GM12865 (cell line): ENCODE data around the gene KCNIP4.

Experiments used
- DNase-seq: peaks from one replicate; pipeline ENCODE4 v3.0.0; 2010; ENCODE audit warnings: low read depth
- H3K4me3 ChIP-seq: 2 replicates; pipeline ENCODE4 v1.5.1; 2011; ENCODE audit warnings: mild to moderate bottlenecking, low read depth, low read length, control low read depth
- TF ChIP-seq, protein P1 (sequence below): IDR thresholded peaks from 2 replicates; pipeline ENCODE4 v1.5.1; 2011; ENCODE audit warnings: low read length, control low read depth, low read depth, inconsistent platforms; ENCODE audit not compliant: insufficient read depth; ENCODE audit errors: missing control alignments

The KCNIP4 gene

GRCh38 chr4:21117541-21118180 lies 830.9 kb downstream of the KCNIP4 start:
- TF ChIP-seq, protein P1, sequence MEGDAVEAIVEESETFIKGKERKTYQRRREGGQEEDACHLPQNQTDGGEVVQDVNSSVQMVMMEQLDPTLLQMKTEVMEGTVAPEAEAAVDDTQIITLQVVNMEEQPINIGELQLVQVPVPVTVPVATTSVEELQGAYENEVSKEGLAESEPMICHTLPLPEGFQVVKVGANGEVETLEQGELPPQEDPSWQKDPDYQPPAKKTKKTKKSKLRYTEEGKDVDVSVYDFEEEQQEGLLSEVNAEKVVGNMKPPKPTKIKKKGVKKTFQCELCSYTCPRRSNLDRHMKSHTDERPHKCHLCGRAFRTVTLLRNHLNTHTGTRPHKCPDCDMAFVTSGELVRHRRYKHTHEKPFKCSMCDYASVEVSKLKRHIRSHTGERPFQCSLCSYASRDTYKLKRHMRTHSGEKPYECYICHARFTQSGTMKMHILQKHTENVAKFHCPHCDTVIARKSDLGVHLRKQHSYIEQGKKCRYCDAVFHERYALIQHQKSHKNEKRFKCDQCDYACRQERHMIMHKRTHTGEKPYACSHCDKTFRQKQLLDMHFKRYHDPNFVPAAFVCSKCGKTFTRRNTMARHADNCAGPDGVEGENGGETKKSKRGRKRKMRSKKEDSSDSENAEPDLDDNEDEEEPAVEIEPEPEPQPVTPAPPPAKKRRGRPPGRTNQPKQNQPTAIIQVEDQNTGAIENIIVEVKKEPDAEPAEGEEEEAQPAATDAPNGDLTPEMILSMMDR: no peak
- DNase-seq: no peak

DNA sequence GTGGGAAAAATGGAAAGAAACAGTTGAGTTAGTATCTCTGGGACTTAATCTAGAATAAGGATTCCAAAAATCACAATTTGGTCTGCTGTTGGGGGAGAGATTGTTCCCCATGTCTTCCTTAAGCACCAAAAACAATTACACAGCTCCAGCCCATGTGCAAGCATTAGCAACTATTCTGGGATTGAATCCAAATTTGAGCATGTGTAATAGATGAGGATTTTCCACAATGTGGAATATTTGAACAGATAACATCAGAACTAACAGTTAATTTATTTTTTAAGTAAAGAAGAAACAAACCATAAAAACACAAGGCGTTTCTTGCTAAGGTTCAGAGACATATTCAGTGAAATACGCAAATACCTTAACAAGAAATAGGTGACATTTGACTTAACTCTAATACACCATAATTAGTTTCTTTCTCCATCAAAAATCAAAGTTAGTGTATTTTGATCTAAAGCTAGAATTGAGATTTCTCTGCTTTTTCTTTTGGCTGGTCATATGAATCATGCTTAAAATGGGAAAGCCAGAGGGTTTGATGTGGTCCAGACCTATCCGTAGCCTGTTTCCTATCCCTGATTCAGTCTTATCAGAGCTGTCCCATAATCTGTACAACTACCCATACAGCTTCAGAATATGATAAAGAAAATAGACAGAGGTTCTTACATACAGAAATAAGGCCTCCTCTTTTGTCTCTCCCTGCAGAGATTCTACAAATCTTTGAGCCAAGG lies 834.9 kb downstream of the KCNIP4 start:
- no peak overlapping the region for H3K4me3 ChIP-seq
- DNase-seq: no peak

More at GRCh38 chr4:21117541-21118180, 830.9 kb downstream of the KCNIP4 start:
- H3K4me3 ChIP-seq: no peak overlapping the region

GRCh38 chr4:21102667-21103066 lies 845.9 kb downstream of the KCNIP4 start:
- TF ChIP-seq, protein P1: no peak
- DNase-seq: no peak
- H3K4me3 ChIP-seq: no peak overlapping the region

More for the DNA sequence above, 834.9 kb downstream of the KCNIP4 start:
- TF ChIP-seq, protein P1: no peak

GRCh38 chr4:21097865-21098264 lies 850.7 kb downstream of the KCNIP4 start:
- TF ChIP-seq, protein P1: no peak
- no peak overlapping the region for H3K4me3 ChIP-seq
- no peak for DNase-seq

DNA sequence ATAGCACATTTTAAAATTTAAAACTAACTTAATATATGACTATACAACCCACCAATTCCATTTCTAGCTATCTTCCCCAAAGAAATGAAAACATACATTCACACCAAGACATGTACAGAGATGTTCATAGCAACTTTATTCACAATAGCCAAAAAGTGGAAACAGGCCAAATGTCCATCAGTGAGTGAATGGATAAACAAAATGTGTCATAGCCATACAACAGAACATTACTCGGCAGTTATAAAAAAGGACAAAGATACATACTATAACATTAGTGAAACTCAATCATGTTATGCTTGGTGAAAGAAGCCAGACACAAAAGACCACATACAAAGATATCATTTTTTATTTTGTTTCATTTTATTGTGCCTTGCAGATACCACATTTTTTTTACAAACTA lies 851.5 kb downstream of the KCNIP4 start:
- TF ChIP-seq, protein P1: no peak
- DNase-seq: no peak
- no peak overlapping the region for H3K4me3 ChIP-seq

DNA sequence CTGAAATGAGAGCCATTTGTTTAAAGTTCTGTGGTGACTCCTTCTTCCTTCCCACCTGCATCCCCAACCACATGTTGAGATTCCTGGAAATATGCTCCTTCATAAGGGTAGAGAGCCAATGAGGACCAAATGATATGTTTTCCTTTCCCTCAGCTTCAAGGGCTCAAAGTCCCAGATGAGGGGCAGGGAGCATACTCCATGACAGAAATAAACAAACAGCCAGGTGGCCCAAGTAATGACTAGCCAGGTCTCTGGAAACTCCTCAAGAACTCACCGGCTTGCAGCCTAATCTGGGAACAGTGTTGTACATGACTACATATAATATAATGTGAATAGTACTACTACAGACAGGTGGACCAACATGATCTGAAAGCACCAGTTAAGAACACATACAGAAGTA lies 856.0 kb downstream of the KCNIP4 start:
- no peak for DNase-seq
- H3K4me3 ChIP-seq: no peak overlapping the region
- TF ChIP-seq, protein P1: no peak

GRCh38 chr4:21090094-21090666 lies 858.4 kb downstream of the KCNIP4 start:
- DNase-seq: no peak
- H3K4me3 ChIP-seq: no peak overlapping the region
- TF ChIP-seq, protein P1: no peak
